GM06990 (cell line): ENCODE measurements around the gene OMG.

Source experiments
- DNase-seq: peaks from one replicate; pipeline ENCODE4 v3.0.0-alpha.2; 2011; ENCODE audit not compliant: insufficient read length; ENCODE audit errors: extremely low read depth
- H3K27me3 ChIP-seq: replicated peaks from 2 replicates; pipeline ENCODE4 v1.6.0; 2011; ENCODE audit warnings: low read length; ENCODE audit not compliant: control insufficient read depth, insufficient read depth
- H3K36me3 ChIP-seq: 2 replicates; pipeline ENCODE4 v1.5.1; 2011; ENCODE audit warnings: low read length; ENCODE audit not compliant: control insufficient read depth, insufficient read depth
- H3K4me3 ChIP-seq: replicated peaks from 2 replicates; pipeline ENCODE4 v1.5.1; 2011; ENCODE audit warnings: low read depth, mild to moderate bottlenecking, control low read depth, low read length
- CTCF ChIP-seq: IDR thresholded peaks from 2 replicates; pipeline ENCODE4 v1.5.1; 2011; ENCODE audit warnings: low read length, control low read depth, mild to moderate bottlenecking, inconsistent platforms; ENCODE audit not compliant: insufficient read depth, poor library complexity, severe bottlenecking

OMG gene

GRCh38 chr17:31327534-31328159 is 30.6 kb upstream of the OMG start:
- DNase-seq: no peak
- Histone ChIP-seq H3K4me3 (no peak overlapping the region), H3K36me3 (peaks cover 3% of the 10 kb centered on the region), H3K27me3 (no peaks in the 10 kb centered on the region)
- no peak for TF ChIP-seq CTCF

- Histone ChIP-seq H3K27me3 (no peaks in the 10 kb centered on the region), H3K36me3 (peaks cover 3% of the 10 kb centered on the region), H3K4me3 (no peak overlapping the region)
- no peak for DNase-seq
- TF ChIP-seq CTCF: no peak
These were observed 26.5 kb upstream of the OMG start for GRCh38 chr17:31323551-31323950.

GRCh38 chr17:31321966-31322365 is 24.9 kb upstream of the OMG start:
- DNase-seq: no peak
- Histone ChIP-seq H3K36me3 (no peaks in the 10 kb centered on the region), H3K4me3 (no peak overlapping the region; the same call in 1 of the 2 replicates), H3K27me3 (no peaks in the 10 kb centered on the region)
- TF ChIP-seq CTCF: no peak

GRCh38 chr17:31321481-31321880 is 24.4 kb upstream of the OMG start, which contains the start of gene EVI2A:
Gene EVI2A, minus strand, starts transcription at chr17:31321622. Its CDS starts 2,609 bp downstream, at chr17:31319013.
- no peak for TF ChIP-seq CTCF
- DNase-seq: peak; percentile 67
- peak within 1 kb of the TSS; percentile 78 for H3K4me3 ChIP-seq
- no peaks in the 10 kb centered on the region for H3K27me3 ChIP-seq
- no peaks in the 10 kb centered on the region for H3K36me3 ChIP-seq

- Histone ChIP-seq H3K27me3 (no peaks in the 10 kb centered on the region), H3K4me3 (peak overlapping the region; percentile 78), H3K36me3 (no peaks in the 10 kb centered on the region)
- no peak for DNase-seq
- TF ChIP-seq CTCF: no peak
These were observed 23.8 kb upstream of the OMG start for GRCh38 chr17:31320791-31321190.

- no peaks in the 10 kb centered on the region for H3K36me3 ChIP-seq
- TF ChIP-seq CTCF: no peak
- H3K4me3 ChIP-seq: peak overlapping the region; percentile 78
- H3K27me3 ChIP-seq: no peaks in the 10 kb centered on the region
- no peak for DNase-seq
These were observed 23.2 kb upstream of the OMG start for GRCh38 chr17:31320241-31320640.
